ENCODE data around the gene SEPTIN5.
A peak's percentile ranks its signal among the peaks of the same experiment; 100 is the strongest.
"Not testable (repeated sequence)": the region's sequence is repeated elsewhere in the genome, so short reads cannot be mapped to it uniquely, and the experiment has no call there.

The SEPTIN5 gene

GRCh38 chr22:19714312-19715187 is at the start of gene SEPTIN5:
Gene SEPTIN5 (plus strand): TSS chr22:19714503. CDS start chr22:19714589, 86 bp downstream.
- no peak for DNase-seq (ENCODE audit: low read depth)

- no peak for DNase-seq (ENCODE audit: low read depth)
Observed at GRCh38 chr22:19664951-19665783, 49.1 kb upstream of the SEPTIN5 start.

GRCh38 chr22:19665784-19666672 is 48.3 kb upstream of the SEPTIN5 start:
- no peak for DNase-seq (ENCODE audit: low read depth)

GRCh38 chr22:19666673-19667593 is 47.4 kb upstream of the SEPTIN5 start:
- DNase-seq (ENCODE audit: low read depth): no peak

- no peak for DNase-seq (ENCODE audit: low read depth)
Observed at GRCh38 chr22:19667872-19668740, 46.2 kb upstream of the SEPTIN5 start.

GRCh38 chr22:19668748-19669147 is 45.6 kb upstream of the SEPTIN5 start:
- DNase-seq (ENCODE audit: low read depth): no peak

GRCh38 chr22:19669570-19669969 is 44.7 kb upstream of the SEPTIN5 start:
- no peak for DNase-seq (ENCODE audit: low read depth)

- DNase-seq (ENCODE audit: low read depth): no peak
Observed at GRCh38 chr22:19671316-19671715, 43.0 kb upstream of the SEPTIN5 start.

GRCh38 chr22:19672054-19672776 is 42.1 kb upstream of the SEPTIN5 start:
- no peak for DNase-seq (ENCODE audit: low read depth)

- no peak for DNase-seq (ENCODE audit: low read depth)
Observed at GRCh38 chr22:19673660-19674059, 40.6 kb upstream of the SEPTIN5 start.

GRCh38 chr22:19674129-19674928 is 40.0 kb upstream of the SEPTIN5 start:
- DNase-seq (ENCODE audit: low read depth): no peak

GRCh38 chr22:19674929-19675253 is 39.4 kb upstream of the SEPTIN5 start:
- DNase-seq (ENCODE audit: low read depth): no peak

GRCh38 chr22:19675428-19675827 is 38.9 kb upstream of the SEPTIN5 start:
- no peak for DNase-seq (ENCODE audit: low read depth)

- DNase-seq (ENCODE audit: low read depth): not testable (repeated sequence)
Observed at GRCh38 chr22:19676437-19676836, 37.9 kb upstream of the SEPTIN5 start.

- no peak for DNase-seq (ENCODE audit: low read depth)
Observed at GRCh38 chr22:19678949-19679521, 35.3 kb upstream of the SEPTIN5 start.

GRCh38 chr22:19679522-19680101 is 34.7 kb upstream of the SEPTIN5 start:
- DNase-seq (ENCODE audit: low read depth): peak; percentile 13

- no peak for DNase-seq (ENCODE audit: low read depth)
Observed at GRCh38 chr22:19680287-19680881, 33.9 kb upstream of the SEPTIN5 start.

All from stimulated activated CD8-positive, alpha-beta memory T cell treated with anti-CD3 and anti-CD28 coated beads, Interleukin-15, amount 100 ng/mL, for 1 hour (primary cell).